Measurements from ENCODE around the gene PTCH1.

The PTCH1 gene

DNA sequence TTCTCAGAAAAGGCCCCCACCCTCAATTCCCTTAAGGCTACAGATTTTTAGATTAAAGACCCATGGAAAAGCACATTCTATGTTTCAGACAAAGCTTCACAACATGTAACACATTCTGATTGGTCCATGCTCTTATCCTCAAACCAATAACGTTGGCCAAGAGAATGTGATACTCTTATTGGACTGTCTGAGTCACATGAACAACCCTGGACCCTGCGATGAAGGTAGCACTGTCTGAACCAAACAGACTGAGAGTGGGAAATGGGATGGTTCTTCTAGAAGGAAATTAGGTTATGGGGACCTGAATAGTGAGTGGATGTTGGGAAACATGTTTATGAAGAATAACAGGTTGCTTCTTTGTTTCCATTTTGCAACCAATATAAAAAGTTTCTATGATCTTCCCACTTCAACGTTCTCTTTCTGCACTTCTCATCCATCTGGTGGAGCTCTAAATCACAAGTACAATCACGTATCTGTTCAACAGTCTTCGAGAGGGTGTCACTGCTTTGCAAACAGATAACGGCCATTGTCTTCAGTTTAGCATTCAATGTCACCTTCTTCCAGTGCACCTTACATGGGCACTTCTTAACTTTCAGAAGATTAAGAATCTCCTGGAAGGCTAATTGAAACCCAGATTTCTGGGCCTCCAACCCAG is 81.6 kb downstream of the PTCH1 start:
- Histone ChIP-seq H3K36me3 (no peaks in the 10 kb centered on the region), H3K27me3 (no peaks in the 10 kb centered on the region)

DNA sequence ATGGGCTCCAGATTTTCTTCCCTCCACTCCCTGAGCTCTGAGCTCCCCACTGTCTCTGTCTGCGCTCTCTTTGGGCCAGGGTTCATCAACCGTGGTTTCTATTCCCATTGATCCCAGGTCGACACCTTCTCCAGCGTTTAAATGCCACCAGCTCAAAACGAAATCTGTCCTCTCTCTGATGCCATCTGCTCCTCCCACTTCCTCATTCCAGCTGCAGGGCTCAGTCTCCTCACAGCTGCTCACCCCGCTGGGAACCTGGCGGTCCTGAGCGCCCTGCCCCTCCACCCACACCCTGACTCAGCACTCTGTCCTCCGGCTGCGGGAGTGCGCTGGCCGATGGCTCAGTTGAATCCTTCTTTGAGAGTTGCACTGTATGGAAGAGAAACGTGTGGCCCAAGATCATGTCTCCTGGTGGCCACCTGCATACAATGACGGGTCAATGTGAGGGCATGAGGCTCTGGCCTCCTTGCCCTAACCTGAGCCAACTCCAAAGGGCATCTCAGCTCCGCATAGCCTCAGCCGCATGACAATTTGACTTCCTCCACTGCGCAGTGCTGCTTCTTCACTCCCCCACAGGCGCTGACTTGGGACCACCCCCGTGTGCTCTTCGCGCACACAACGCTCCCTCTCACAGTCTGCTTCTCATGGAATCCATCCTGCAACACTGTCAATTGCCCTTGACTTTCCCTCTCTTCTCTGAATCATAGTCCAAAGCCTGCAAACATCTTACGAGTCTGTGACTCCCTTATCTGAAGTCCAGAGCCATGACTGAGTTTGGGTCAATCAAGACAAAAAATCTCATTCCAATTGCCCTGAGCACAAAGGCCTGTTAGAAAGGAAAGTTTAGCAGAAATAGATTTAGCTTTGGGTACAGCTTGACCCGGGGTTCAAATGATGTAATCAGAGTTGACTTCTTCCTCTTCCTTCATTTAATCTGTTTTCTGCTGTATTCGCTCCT is 82.4 kb downstream of the PTCH1 start:
- no peaks in the 10 kb centered on the region for H3K36me3 ChIP-seq
- H3K9me3 ChIP-seq: no peaks in the 10 kb centered on the region; the same call in 1 of the 2 replicates
- no peak overlapping the region for H3K4me3 ChIP-seq (ENCODE audit: low read depth, low read length)
- TF ChIP-seq CTCF (IDR thresholded peaks at IDR 0.05; ENCODE audit: low read depth, low read length): no peak
- no peaks in the 10 kb centered on the region; the same call in 1 of the 2 replicates for H3K4me1 ChIP-seq
- H3K27me3 ChIP-seq: no peaks in the 10 kb centered on the region
- DNase-seq: no peak

More for the DNA sequence above, 81.6 kb downstream of the PTCH1 start:
- Histone ChIP-seq H3K4me1 (no peaks in the 10 kb centered on the region; the same call in 1 of the 2 replicates), H3K4me3 (ENCODE audit: low read depth, low read length) (no peak overlapping the region), H3K9me3 (no peaks in the 10 kb centered on the region; the same call in 1 of the 2 replicates)
- DNase-seq: no peak
- TF ChIP-seq CTCF (IDR thresholded peaks at IDR 0.05; ENCODE audit: low read depth, low read length): no peak

- no peak for DNase-seq
- TF ChIP-seq CTCF (IDR thresholded peaks at IDR 0.05; ENCODE audit: low read depth, low read length): no peak
- H3K27me3 ChIP-seq: no peaks in the 10 kb centered on the region
- H3K9me3 ChIP-seq: no peaks in the 10 kb centered on the region; the same call in 1 of the 2 replicates
- H3K4me3 ChIP-seq (ENCODE audit: low read depth, low read length): no peak overlapping the region
- H3K4me1 ChIP-seq: no peaks in the 10 kb centered on the region; the same call in 1 of the 2 replicates
- H3K36me3 ChIP-seq: no peaks in the 10 kb centered on the region
These were observed 83.5 kb downstream of the PTCH1 start for GRCh38 chr9:95433096-95433819.

DNA sequence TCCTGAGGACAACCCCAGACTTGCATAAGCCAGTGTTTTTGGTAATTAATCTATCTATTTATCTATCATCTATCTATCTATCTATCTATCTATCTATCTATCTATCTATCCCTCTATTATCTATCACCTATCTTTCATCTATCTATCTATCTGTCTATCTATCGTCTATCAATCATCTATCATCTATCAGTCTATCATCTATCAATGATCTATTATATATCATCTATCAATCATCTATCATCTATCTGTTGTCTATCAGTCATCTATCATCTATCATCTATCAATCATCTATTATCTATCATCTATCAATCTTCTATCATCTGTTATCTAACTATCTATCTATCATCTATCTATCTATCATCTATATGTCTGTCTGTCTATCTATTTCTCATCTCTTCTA is 85.5 kb downstream of the PTCH1 start:
- Histone ChIP-seq H3K4me1 (no peaks in the 10 kb centered on the region), H3K36me3 (no peaks in the 10 kb centered on the region), H3K27me3 (no peaks in the 10 kb centered on the region), H3K9me3 (no peaks in the 10 kb centered on the region; the same call in 1 of the 2 replicates), H3K4me3 (ENCODE audit: low read depth, low read length) (no peak overlapping the region)
- DNase-seq: no peak
- no peak for TF ChIP-seq CTCF (IDR thresholded peaks at IDR 0.05; ENCODE audit: low read depth, low read length)

DNA sequence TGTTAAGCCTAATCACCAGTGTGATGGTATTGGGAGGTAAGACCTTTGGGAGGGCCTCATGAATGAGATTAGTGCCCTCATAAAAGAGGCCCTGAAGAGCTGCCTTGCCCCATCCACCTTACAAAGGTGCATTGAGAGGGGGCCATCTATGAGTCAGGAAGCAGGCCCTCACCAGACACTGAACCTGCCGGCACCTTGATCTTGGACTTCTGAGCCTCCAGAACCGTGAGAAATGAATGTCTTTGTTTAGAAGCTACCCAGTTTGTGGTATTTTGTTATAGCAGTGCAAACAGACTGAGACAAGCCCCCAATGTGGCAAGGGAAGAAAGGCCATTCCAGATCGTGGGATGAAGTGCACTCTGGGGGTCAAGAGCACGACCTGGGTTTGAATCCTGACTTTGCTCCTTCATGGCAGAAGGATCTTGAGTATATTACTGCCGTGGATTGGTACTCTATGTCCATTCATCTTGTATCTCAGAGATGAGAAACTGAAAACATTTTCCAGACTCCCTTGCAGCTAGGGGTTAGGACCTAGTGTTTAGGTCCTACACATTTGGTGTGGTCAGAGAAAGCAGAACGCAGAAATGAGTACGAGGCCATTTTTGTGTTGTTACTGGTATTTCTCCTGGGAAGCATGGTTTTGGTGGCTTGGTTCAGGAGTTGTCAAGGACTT is 86.7 kb downstream of the PTCH1 start:
- no peak for TF ChIP-seq CTCF (IDR thresholded peaks at IDR 0.05; ENCODE audit: low read depth, low read length)
- no peak for DNase-seq
- Histone ChIP-seq H3K36me3 (no peaks in the 10 kb centered on the region), H3K4me1 (no peaks in the 10 kb centered on the region), H3K4me3 (ENCODE audit: low read depth, low read length) (no peak overlapping the region), H3K27me3 (no peaks in the 10 kb centered on the region), H3K9me3 (no peaks in the 10 kb centered on the region; the same call in 1 of the 2 replicates)

Measured in BE2C (cell line).